KMS-11 (cell line): ENCODE measurements around the gene UCHL1.

Experiments
- H2AFZ ChIP-seq: fragments of 200-600 bp; sonication (generic); 2 replicates; pipeline ENCODE4 v1.6.1; 2016; ENCODE audit warnings: antibody characterized with exemption, mixed run types, low read depth
- H3K27ac ChIP-seq: fragments of 200-600 bp; sonication (generic); 2 replicates; pipeline ENCODE4 v1.6.1; 2016; ENCODE audit warnings: mild to moderate bottlenecking, mixed run types
- H3K27me3 ChIP-seq: fragments of 200-600 bp; sonication (generic); 2 replicates; pipeline ENCODE4 v1.6.1; 2017; ENCODE audit warnings: mild to moderate bottlenecking, low read depth, mixed run types, moderate library complexity; ENCODE audit not compliant: insufficient read depth
- H3K36me3 ChIP-seq: fragments of 200-600 bp; sonication (generic); 2 replicates; pipeline ENCODE4 v1.6.1; 2017; ENCODE audit warnings: mild to moderate bottlenecking, mixed run types; ENCODE audit not compliant: insufficient read depth
- H3K4me1 ChIP-seq: fragments of 200-600 bp; sonication (generic); 2 replicates; pipeline ENCODE4 v1.6.1; 2016; ENCODE audit warnings: mild to moderate bottlenecking, low read depth, mixed run types; ENCODE audit not compliant: poor library complexity, severe bottlenecking
- H3K4me2 ChIP-seq: fragments of 200-600 bp; sonication (generic); 2 replicates; pipeline ENCODE4 v1.7.0; 2016; ENCODE audit warnings: mild to moderate bottlenecking, mixed run types
- H3K4me3 ChIP-seq: fragments of 200-600 bp; sonication (generic); IDR thresholded peaks from 2 replicates; pipeline ENCODE4 v1.6.1; 2017; ENCODE audit warnings: low read depth, low read length, mixed read lengths; ENCODE audit not compliant: insufficient read depth
- H3K79me2 ChIP-seq: fragments of 200-600 bp; sonication (generic); 2 replicates; pipeline ENCODE4 v1.6.1; 2016; ENCODE audit warnings: low read depth, mixed run types; ENCODE audit not compliant: insufficient read depth
- H3K9ac ChIP-seq: fragments of 200-600 bp; sonication (generic); 2 replicates; pipeline ENCODE4 v1.6.1; 2016; ENCODE audit warnings: mild to moderate bottlenecking, mixed run types
- H4K20me1 ChIP-seq: fragments of 200-600 bp; sonication (generic); 2 replicates; pipeline ENCODE4 v1.6.1; 2016; ENCODE audit warnings: mild to moderate bottlenecking, mixed run types; ENCODE audit not compliant: insufficient read depth
- TF ChIP-seq, protein P1 (sequence below): fragments of 200-600 bp; sonication (generic); conservative IDR thresholded peaks from 2 replicates; pipeline ENCODE4 v1.6.1; 2017; ENCODE audit warnings: low read depth, mild to moderate bottlenecking, antibody characterized with exemption, low read length, moderate library complexity, mixed read lengths

UCHL1 gene

DNA sequence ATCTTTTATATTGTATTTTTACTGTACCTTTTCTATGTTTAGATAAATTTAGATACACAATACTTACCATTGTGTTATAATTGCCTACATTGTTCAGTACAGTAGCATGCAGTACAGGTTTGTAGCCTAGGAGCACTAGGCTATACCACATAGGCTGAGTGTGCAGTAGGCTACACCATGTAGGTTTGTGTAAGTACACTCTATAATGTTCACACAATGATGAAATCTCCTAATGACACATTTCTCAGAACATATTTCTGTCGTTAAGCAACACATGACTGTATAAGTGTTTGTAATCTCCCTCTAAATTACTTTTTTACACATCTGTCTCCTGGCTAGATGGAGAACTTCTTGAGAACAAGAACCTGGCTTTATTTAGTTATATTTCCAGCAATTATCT is 40.3 kb downstream of the UCHL1 start:
- Histone ChIP-seq H2AFZ (no peak overlapping the region), H3K9ac (no peak overlapping the region), H3K36me3 (no peaks in the 10 kb centered on the region), H4K20me1 (no peaks in the 10 kb centered on the region), H3K79me2 (no peaks in the 10 kb centered on the region), H3K4me1 (no peaks in the 10 kb centered on the region), H3K4me2 (no peak overlapping the region), H3K27me3 (no peaks in the 10 kb centered on the region), H3K27ac (no peak overlapping the region), H3K4me3 (no peak overlapping the region)
- TF ChIP-seq, protein P1, sequence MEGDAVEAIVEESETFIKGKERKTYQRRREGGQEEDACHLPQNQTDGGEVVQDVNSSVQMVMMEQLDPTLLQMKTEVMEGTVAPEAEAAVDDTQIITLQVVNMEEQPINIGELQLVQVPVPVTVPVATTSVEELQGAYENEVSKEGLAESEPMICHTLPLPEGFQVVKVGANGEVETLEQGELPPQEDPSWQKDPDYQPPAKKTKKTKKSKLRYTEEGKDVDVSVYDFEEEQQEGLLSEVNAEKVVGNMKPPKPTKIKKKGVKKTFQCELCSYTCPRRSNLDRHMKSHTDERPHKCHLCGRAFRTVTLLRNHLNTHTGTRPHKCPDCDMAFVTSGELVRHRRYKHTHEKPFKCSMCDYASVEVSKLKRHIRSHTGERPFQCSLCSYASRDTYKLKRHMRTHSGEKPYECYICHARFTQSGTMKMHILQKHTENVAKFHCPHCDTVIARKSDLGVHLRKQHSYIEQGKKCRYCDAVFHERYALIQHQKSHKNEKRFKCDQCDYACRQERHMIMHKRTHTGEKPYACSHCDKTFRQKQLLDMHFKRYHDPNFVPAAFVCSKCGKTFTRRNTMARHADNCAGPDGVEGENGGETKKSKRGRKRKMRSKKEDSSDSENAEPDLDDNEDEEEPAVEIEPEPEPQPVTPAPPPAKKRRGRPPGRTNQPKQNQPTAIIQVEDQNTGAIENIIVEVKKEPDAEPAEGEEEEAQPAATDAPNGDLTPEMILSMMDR = no peak

DNA sequence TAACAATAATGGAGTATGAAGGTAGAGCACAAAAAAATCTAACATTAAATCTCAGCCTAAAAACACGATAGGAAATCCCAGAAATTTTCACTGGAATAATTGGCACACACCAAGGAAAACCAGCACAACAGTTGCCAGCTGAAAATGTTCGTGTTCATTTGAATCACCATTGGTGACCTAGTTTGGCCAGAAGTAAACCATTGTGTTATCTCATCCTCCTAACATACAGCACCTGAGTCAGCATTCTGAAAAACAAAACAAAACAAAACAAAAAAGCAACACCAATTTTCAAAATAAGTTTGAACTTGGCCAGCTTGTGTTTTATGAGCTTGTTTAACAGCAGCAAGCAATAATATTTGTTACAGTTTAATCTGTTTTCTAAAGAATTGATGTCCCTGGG is 41.1 kb downstream of the UCHL1 start:
- H3K79me2 ChIP-seq = no peaks in the 10 kb centered on the region
- no peak overlapping the region for H2AFZ ChIP-seq
- H3K27me3 ChIP-seq = no peaks in the 10 kb centered on the region
- no peaks in the 10 kb centered on the region for H3K4me1 ChIP-seq
- TF ChIP-seq, protein P1 = no peak
- H3K27ac ChIP-seq = no peak overlapping the region
- no peak overlapping the region for H3K9ac ChIP-seq
- no peak overlapping the region for H3K4me2 ChIP-seq
- no peak overlapping the region for H3K4me3 ChIP-seq
- H3K36me3 ChIP-seq = no peaks in the 10 kb centered on the region
- no peaks in the 10 kb centered on the region for H4K20me1 ChIP-seq

DNA sequence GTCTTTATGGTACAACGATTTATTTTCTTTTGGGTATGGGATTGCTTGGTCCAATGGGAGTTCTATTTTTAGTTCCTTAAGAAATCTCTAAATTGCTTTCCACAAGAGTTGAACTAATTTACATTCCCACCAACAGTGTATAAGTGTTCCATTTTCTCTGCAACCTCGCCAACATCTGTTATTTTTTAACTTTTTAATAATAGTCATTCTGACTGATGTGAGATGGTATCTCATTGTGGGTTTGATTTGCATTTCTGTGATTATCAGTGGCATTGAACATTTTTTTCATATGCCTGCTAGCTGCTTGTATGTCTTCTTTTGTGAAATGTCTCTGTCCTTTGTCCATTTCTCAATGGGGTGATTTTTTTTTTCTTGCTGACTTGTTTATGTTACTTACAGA is 42.8 kb downstream of the UCHL1 start:
- no peaks in the 10 kb centered on the region for H3K27me3 ChIP-seq
- H3K36me3 ChIP-seq = no peaks in the 10 kb centered on the region
- H3K27ac ChIP-seq = no peak overlapping the region
- no peak overlapping the region for H3K4me2 ChIP-seq
- H2AFZ ChIP-seq = no peak overlapping the region
- no peaks in the 10 kb centered on the region for H4K20me1 ChIP-seq
- TF ChIP-seq, protein P1 = no peak
- H3K4me3 ChIP-seq = no peak overlapping the region
- H3K9ac ChIP-seq = no peak overlapping the region
- H3K79me2 ChIP-seq = no peaks in the 10 kb centered on the region
- no peaks in the 10 kb centered on the region for H3K4me1 ChIP-seq

DNA sequence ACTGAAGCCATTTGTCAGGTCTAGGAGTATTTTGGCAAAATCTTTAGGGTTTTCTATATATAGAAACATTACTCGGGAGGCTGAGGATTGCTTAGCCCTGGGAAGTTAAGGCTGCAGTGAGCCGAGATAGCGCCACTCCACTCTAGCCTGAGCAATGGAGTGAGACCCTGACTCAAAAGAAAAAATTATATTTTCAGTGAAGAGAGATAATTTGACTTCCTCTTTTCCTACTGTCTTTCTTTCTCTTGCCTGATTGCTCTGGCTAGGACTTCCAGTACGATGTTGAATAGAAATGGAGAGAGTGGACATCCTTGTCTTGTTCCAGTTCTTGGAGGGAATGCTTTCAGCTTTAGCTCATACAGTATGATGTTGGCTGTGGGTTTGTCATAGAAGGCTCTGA is 44.4 kb downstream of the UCHL1 start:
- no peaks in the 10 kb centered on the region for H3K79me2 ChIP-seq
- no peak overlapping the region for H3K4me2 ChIP-seq
- TF ChIP-seq, protein P1 = no peak

More for the DNA sequence above, 44.4 kb downstream of the UCHL1 start:
- H3K27ac ChIP-seq = no peak overlapping the region
- no peak overlapping the region for H2AFZ ChIP-seq
- no peak overlapping the region for H3K9ac ChIP-seq
- H3K4me1 ChIP-seq = no peaks in the 10 kb centered on the region
- no peaks in the 10 kb centered on the region for H3K36me3 ChIP-seq
- H3K27me3 ChIP-seq = no peaks in the 10 kb centered on the region
- no peak overlapping the region for H3K4me3 ChIP-seq
- no peaks in the 10 kb centered on the region for H4K20me1 ChIP-seq
